Endothelial cell (in vitro differentiated cells): ENCODE measurements around the gene RPL4. TPM values are rescaled to one million over a fixed set of nuclear protein-coding genes. Genes with fewer than 3 reads are reported as not detected.
A peak's percentile ranks its signal among the peaks of the same experiment; 100 is the strongest.
"Not testable (repeated sequence)": the region's sequence is repeated elsewhere in the genome, so short reads cannot be mapped to it uniquely, and the experiment has no call there.

Source experiments
- DNase-seq: peaks from one replicate; pipeline ENCODE4 v3.0.0; 2021; ENCODE audit warnings: low spot score
- H3K27ac Mint-ChIP-seq: one replicate; pipeline ENCODE4 v1.8.0; 2021; ENCODE audit warnings: mixed read lengths, inconsistent platforms; ENCODE audit not compliant: unreplicated experiment
- H3K27me3 Mint-ChIP-seq: one replicate; pipeline ENCODE4 v1.8.0; 2021; ENCODE audit warnings: mild to moderate bottlenecking, moderate library complexity, mixed read lengths, inconsistent platforms; ENCODE audit not compliant: unreplicated experiment
- H3K36me3 Mint-ChIP-seq: one replicate; pipeline ENCODE4 v1.8.0; 2021; ENCODE audit warnings: mild to moderate bottlenecking, low read depth, mixed read lengths, inconsistent platforms; ENCODE audit not compliant: unreplicated experiment
- H3K4me1 Mint-ChIP-seq: one replicate; pipeline ENCODE4 v1.8.0; 2021; ENCODE audit warnings: mild to moderate bottlenecking, mixed read lengths, inconsistent platforms; ENCODE audit not compliant: unreplicated experiment
- H3K4me3 Mint-ChIP-seq: one replicate; pipeline ENCODE4 v1.8.0; 2021; ENCODE audit warnings: mild to moderate bottlenecking, mixed read lengths, inconsistent platforms; ENCODE audit not compliant: unreplicated experiment
- H3K9me3 Mint-ChIP-seq: one replicate; pipeline ENCODE4 v1.8.0; 2021; ENCODE audit warnings: mixed read lengths, inconsistent platforms; ENCODE audit not compliant: unreplicated experiment
- total RNA-seq: library from RNA; stranded (reverse); fragmentation: NEBNext Ultra II Directional; extraction: Animal tissue kit (Norgen Biotek cat#: 25700); gene quantifications from one replicate; pipeline ENCODE4 v1.2.1, GENCODE V29; 2021; ENCODE audit not compliant: unreplicated experiment
- TF ChIP-seq, protein P1 (sequence below): fragments of 200-600 bp; sonication (generic); IDR thresholded peaks from one replicate; pipeline ENCODE4 v1.5.0; 2021; ENCODE audit warnings: antibody characterized with exemption; ENCODE audit not compliant: unreplicated experiment

Gene RPL4
- total RNA-seq, 1 donor from 2014 or later, result 3,652 TPM

- Mint-ChIP-seq H3K4me1 (peaks cover 35% of the 10 kb centered on the region), H3K27ac (peak overlapping the region; percentile 98), H3K9me3 (no peaks in the 10 kb centered on the region), H3K36me3 (peaks cover 18% of the 10 kb centered on the region), H3K27me3 (peaks cover 3% of the 10 kb centered on the region), H3K4me3 (peak overlapping the region; percentile 99)
- TF ChIP-seq, protein P1, sequence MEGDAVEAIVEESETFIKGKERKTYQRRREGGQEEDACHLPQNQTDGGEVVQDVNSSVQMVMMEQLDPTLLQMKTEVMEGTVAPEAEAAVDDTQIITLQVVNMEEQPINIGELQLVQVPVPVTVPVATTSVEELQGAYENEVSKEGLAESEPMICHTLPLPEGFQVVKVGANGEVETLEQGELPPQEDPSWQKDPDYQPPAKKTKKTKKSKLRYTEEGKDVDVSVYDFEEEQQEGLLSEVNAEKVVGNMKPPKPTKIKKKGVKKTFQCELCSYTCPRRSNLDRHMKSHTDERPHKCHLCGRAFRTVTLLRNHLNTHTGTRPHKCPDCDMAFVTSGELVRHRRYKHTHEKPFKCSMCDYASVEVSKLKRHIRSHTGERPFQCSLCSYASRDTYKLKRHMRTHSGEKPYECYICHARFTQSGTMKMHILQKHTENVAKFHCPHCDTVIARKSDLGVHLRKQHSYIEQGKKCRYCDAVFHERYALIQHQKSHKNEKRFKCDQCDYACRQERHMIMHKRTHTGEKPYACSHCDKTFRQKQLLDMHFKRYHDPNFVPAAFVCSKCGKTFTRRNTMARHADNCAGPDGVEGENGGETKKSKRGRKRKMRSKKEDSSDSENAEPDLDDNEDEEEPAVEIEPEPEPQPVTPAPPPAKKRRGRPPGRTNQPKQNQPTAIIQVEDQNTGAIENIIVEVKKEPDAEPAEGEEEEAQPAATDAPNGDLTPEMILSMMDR, result no peak
- no peak for DNase-seq
These were observed 1.2 kb upstream of the RPL4 start for GRCh38 chr15:66505818-66506217.

GRCh38 chr15:66505430-66505811 lies 766 bp upstream of the RPL4 start:
- TF ChIP-seq, protein P1, result no peak
- DNase-seq, result no peak
- H3K27me3 Mint-ChIP-seq, result peaks cover 3% of the 10 kb centered on the region
- H3K36me3 Mint-ChIP-seq, result peaks cover 21% of the 10 kb centered on the region
- H3K4me3 Mint-ChIP-seq, result peak overlapping the region; percentile 99
- peaks cover 35% of the 10 kb centered on the region for H3K4me1 Mint-ChIP-seq
- H3K27ac Mint-ChIP-seq, result peak overlapping the region; percentile 98
- H3K9me3 Mint-ChIP-seq, result no peaks in the 10 kb centered on the region

DNA sequence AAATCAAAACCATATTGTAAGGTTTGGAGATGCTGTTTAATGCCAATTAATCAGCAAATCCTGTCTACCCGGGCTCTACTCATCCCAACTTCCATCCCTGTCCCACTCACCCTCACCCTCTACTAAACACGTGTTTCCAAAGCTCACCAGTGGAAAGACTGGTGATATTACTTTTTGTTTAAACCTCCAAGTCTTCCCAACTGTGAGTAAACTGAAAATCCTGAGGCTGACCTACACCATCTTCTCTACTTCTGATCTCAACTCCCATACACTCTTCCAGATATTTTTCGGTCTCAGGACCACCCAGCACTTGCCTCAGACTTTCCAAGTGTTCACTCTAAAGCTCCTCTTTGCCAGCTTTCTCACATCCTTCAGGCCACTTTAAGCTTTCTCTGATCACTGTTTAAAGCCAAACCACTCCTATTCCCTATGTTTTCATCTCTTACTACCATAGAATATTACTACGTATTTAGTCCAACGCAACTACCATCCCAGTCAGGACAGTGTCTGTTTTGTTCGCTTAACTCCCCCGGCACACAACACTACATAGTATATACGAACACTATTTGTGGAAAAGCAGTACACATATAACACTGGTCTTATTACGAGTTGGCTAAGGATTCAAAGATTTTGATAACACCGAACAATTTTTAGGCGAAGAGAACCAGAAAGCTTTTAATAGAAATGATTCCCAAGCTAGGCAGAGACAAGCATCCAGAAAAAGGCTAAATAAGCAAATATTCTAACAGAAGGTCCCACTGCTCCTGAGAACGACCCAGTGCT lies 684 bp downstream of the RPL4 start:
- Mint-ChIP-seq H3K4me3 (peak overlapping the region; percentile 99), H3K9me3 (no peaks in the 10 kb centered on the region), H3K27me3 (peaks cover 3% of the 10 kb centered on the region), H3K4me1 (peaks cover 35% of the 10 kb centered on the region), H3K36me3 (peaks cover 31% of the 10 kb centered on the region), H3K27ac (peak overlapping the region; percentile 98)
- no peak for DNase-seq
- TF ChIP-seq, protein P1, result no peak

- Mint-ChIP-seq H3K4me1 (peaks cover 37% of the 10 kb centered on the region), H3K27ac (peak overlapping the region; percentile 70), H3K36me3 (peaks cover 32% of the 10 kb centered on the region), H3K4me3 (peak overlapping the region; percentile 99)
- not testable (repeated sequence) for DNase-seq, H3K27me3 Mint-ChIP-seq, H3K9me3 Mint-ChIP-seq
These were observed 1.5 kb downstream of the RPL4 start for GRCh38 chr15:66503041-66503648.

- TF ChIP-seq, protein P1, result no peak
- Mint-ChIP-seq H3K27me3 (peaks cover 3% of the 10 kb centered on the region), H3K9me3 (no peaks in the 10 kb centered on the region), H3K27ac (peak overlapping the region; percentile 70), H3K4me3 (peak overlapping the region; percentile 99), H3K36me3 (peaks cover 35% of the 10 kb centered on the region), H3K4me1 (peaks cover 41% of the 10 kb centered on the region)
- DNase-seq, result no peak
These were observed 2.2 kb downstream of the RPL4 start for GRCh38 chr15:66502491-66502890.

DNA sequence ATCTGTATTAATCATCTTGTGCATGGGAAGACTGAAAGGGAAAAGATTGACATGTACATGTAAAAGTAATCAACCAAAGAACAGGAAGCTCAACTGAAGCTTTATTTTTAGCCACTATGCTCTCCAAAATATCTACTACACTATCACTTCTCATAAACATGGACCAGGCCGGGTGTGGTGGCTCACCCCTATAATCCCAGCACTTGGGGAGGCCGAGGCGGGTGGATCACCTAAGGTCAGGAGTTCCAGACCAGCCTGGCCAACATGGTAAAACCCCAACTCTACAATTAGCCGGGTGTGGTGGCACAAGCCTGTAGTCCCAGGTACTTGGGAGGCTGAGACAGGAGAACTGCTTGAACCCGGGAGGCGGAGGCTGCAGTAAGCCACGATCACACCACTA lies 4.3 kb downstream of the RPL4 start:
- peaks cover 31% of the 10 kb centered on the region for H3K4me1 Mint-ChIP-seq
- H3K36me3 Mint-ChIP-seq, result peaks cover 37% of the 10 kb centered on the region
- H3K27ac Mint-ChIP-seq, result peak overlapping the region; percentile 25
- not testable (repeated sequence) for H3K27me3 Mint-ChIP-seq, DNase-seq, H3K9me3 Mint-ChIP-seq
- peak overlapping the region; percentile 5 for H3K4me3 Mint-ChIP-seq
